Measurements from ENCODE around the gene XPNPEP2.
"Not testable (repeated sequence)": the region's sequence is repeated elsewhere in the genome, so short reads cannot be mapped to it uniquely, and the experiment has no call there.

DNA sequence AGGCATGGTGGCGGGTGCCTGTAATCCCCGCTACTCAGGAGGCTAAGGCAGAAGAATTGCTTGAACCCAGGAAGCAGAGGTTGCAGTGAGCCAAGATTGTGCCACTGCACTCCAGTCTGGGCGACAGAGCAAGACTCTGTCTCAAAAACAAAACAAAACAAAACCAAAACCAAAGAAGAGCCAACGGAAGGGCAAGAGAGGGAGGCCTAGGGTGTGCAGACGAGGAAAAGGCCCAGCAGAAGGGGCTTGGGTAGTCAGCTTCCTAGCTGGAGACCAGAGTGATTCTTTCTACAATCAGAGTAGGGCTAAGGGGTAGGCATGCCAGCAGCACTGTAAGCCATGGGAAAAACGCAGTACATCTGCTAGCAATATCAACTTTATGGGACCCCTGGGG lies 4.0 kb downstream of the XPNPEP2 start:
- TF ChIP-seq, protein P1, sequence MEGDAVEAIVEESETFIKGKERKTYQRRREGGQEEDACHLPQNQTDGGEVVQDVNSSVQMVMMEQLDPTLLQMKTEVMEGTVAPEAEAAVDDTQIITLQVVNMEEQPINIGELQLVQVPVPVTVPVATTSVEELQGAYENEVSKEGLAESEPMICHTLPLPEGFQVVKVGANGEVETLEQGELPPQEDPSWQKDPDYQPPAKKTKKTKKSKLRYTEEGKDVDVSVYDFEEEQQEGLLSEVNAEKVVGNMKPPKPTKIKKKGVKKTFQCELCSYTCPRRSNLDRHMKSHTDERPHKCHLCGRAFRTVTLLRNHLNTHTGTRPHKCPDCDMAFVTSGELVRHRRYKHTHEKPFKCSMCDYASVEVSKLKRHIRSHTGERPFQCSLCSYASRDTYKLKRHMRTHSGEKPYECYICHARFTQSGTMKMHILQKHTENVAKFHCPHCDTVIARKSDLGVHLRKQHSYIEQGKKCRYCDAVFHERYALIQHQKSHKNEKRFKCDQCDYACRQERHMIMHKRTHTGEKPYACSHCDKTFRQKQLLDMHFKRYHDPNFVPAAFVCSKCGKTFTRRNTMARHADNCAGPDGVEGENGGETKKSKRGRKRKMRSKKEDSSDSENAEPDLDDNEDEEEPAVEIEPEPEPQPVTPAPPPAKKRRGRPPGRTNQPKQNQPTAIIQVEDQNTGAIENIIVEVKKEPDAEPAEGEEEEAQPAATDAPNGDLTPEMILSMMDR (conservative IDR thresholded peaks at IDR 0.05 in 1 of 2, IDR thresholded peaks at IDR 0.05 in 1 of 2; ENCODE audit: extremely low read depth in 1 of 2, insufficient read depth in 1 of 2, low read depth in 1 of 2, low read length in 2 of 2): not testable (repeated sequence)
- not testable (repeated sequence) for TF ChIP-seq EZH2 (IDR thresholded peaks at IDR 0.05; ENCODE audit: borderline replicate concordance, low read length)

Measured in mammary epithelial cell (primary cell).